ENCODE results near the gene GALNTL6.

DNA sequence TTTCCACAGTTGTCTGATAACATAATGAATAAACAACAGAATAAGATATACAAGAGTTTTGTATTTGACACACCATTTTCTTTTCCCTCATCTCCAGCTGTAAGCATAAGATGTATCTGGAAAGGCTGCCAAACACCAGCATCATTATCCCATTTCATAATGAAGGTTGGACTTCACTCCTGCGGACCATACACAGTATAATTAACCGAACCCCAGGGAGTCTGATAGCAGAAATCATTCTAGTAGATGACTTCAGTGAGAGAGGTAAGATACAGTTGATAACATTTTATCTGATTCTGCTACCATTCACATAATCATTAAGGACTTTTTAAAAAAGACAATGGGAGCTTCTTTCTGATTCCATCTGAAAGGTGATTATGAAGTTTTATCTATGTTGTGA, 535.2 kb downstream of the GALNTL6 start:
- TF ChIP-seq, protein P1, sequence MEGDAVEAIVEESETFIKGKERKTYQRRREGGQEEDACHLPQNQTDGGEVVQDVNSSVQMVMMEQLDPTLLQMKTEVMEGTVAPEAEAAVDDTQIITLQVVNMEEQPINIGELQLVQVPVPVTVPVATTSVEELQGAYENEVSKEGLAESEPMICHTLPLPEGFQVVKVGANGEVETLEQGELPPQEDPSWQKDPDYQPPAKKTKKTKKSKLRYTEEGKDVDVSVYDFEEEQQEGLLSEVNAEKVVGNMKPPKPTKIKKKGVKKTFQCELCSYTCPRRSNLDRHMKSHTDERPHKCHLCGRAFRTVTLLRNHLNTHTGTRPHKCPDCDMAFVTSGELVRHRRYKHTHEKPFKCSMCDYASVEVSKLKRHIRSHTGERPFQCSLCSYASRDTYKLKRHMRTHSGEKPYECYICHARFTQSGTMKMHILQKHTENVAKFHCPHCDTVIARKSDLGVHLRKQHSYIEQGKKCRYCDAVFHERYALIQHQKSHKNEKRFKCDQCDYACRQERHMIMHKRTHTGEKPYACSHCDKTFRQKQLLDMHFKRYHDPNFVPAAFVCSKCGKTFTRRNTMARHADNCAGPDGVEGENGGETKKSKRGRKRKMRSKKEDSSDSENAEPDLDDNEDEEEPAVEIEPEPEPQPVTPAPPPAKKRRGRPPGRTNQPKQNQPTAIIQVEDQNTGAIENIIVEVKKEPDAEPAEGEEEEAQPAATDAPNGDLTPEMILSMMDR (IDR thresholded peaks at IDR 0.05; ENCODE audit: poor library complexity, severe bottlenecking): no peak
- TF ChIP-seq POLR2AphosphoS5 (IDR thresholded peaks at IDR 0.05): no peak
- no peak for TF ChIP-seq RAD21 (conservative IDR thresholded peaks at IDR 0.05)
- TF ChIP-seq REST (IDR thresholded peaks at IDR 0.05; ENCODE audit: borderline replicate concordance): no peak
- TF ChIP-seq EZH2 (IDR thresholded peaks at IDR 0.05; ENCODE audit: borderline replicate concordance, insufficient read depth, low read length, poor library complexity, severe bottlenecking): no peak
- no peak for TF ChIP-seq EP300 (conservative IDR thresholded peaks at IDR 0.05; ENCODE audit: poor library complexity, severe bottlenecking)
- TF ChIP-seq MXI1 (conservative IDR thresholded peaks at IDR 0.05; ENCODE audit: poor library complexity, severe bottlenecking): no peak
